CD4-positive, alpha-beta memory T cell (primary cell): ENCODE data around the gene BSG. TPM values are rescaled to one million over a fixed set of nuclear protein-coding genes. Genes with fewer than 3 reads are reported as not detected.
"Not testable (repeated sequence)": the region's sequence is repeated elsewhere in the genome, so short reads cannot be mapped to it uniquely, and the experiment has no call there.

ENCODE experiments used
- CTCF ChIA-PET: fragments of 350-600 bp; sonication (Branson Sonifier 250); formaldehyde crosslinking; loops from one replicate; lab custom pipeline; 2021; ENCODE audit warnings: inconsistent platforms; ENCODE audit not compliant: partially characterized antibody; lab: Charles Lee
- POLR2A ChIA-PET: fragments of 350-600 bp; sonication (Branson Sonifier 250); formaldehyde crosslinking; loops from one replicate; lab custom pipeline; 2021; ENCODE audit not compliant: partially characterized antibody; lab: Charles Lee
- DNase-seq, 5 donors: peaks; one replicate each; pipeline versions ENCODE4 v3.0.0 to v3.0.0-alpha.2; 2020 to 2022; ENCODE audit warnings: mixed read lengths in 1 of 5
- H3K27ac ChIP-seq: one replicate; pipeline ENCODE4 v1.7.0; 2013; ENCODE audit warnings: low read depth, low read length
- H3K27me3 ChIP-seq: 2 replicates; pipeline ENCODE4 v1.7.0; 2013; ENCODE audit warnings: mild to moderate bottlenecking, low read length, moderate library complexity; ENCODE audit not compliant: insufficient read depth
- H3K36me3 ChIP-seq: 2 replicates; pipeline ENCODE4 v1.7.0; 2013; ENCODE audit warnings: mild to moderate bottlenecking, low read length, moderate library complexity; ENCODE audit not compliant: insufficient read depth
- H3K4me1 ChIP-seq: 2 replicates; pipeline ENCODE4 v1.7.0; 2013; ENCODE audit warnings: mild to moderate bottlenecking, low read length, moderate library complexity; ENCODE audit not compliant: insufficient read depth
- H3K4me3 ChIP-seq, 2 donors: one replicate each; pipeline ENCODE4 v1.7.0; 2013; ENCODE audit warnings: low read length in 2 of 2, mild to moderate bottlenecking in 1 of 2
- H3K9me3 ChIP-seq, 2 donors: one replicate each; pipeline ENCODE4 v1.7.0; 2013; ENCODE audit warnings: low read length in 2 of 2, control low read depth in 1 of 2; ENCODE audit not compliant: control insufficient read depth in 1 of 2
- H3K27ac Mint-ChIP-seq, 7 donors: one replicate each; pipeline ENCODE4 v1.8.0; 2020 to 2021; ENCODE audit warnings: mixed read lengths in 7 of 7, mild to moderate bottlenecking in 6 of 7, inconsistent platforms in 3 of 7, moderate library complexity in 3 of 7
- H3K27me3 Mint-ChIP-seq, 2 donors: one replicate each; pipeline ENCODE4 v1.8.0; 2020 to 2021; ENCODE audit warnings: mixed read lengths in 2 of 2
- H3K36me3 Mint-ChIP-seq, 2 donors: one replicate each; pipeline ENCODE4 v1.8.0; 2020 to 2021; ENCODE audit warnings: mixed read lengths in 2 of 2, inconsistent platforms in 1 of 2, mild to moderate bottlenecking in 1 of 2
- H3K4me1 Mint-ChIP-seq, 4 donors: one replicate each; pipeline ENCODE4 v1.8.0; 2020 to 2021; ENCODE audit warnings: mixed read lengths in 4 of 4, mild to moderate bottlenecking in 1 of 4
- H3K4me3 Mint-ChIP-seq, 8 donors: one replicate each; pipeline ENCODE4 v1.8.0; 2020 to 2021; ENCODE audit warnings: mixed read lengths in 8 of 8, mild to moderate bottlenecking in 7 of 8, moderate library complexity in 6 of 8, inconsistent platforms in 3 of 8
- H3K9me3 Mint-ChIP-seq, 8 donors: one replicate each; pipeline ENCODE4 v1.8.0; 2020 to 2021; ENCODE audit warnings: mixed read lengths in 8 of 8, mild to moderate bottlenecking in 5 of 8, inconsistent platforms in 3 of 8, moderate library complexity in 1 of 8
- intact Hi-C: fragments of 100-400 bp; cut with micrococcal nuclease; formaldehyde crosslinking; loops from one replicate; pipeline ENCODE4 v1.15.1; 2023
- polyA plus RNA-seq, 2 donors: library from polyadenylated mRNA; unstranded; fragments of 300-500 nt; fragmentation: Illumina TruSeq; gene quantifications; one replicate each; pipeline ENCODE4 v1.2.3, GENCODE V29; 2021
- total RNA-seq, 2 experiments: library from RNA; stranded (reverse); gene quantifications; one replicate each; pipeline ENCODE4 v1.2.3, GENCODE V29; 2021

Gene BSG
- total and polyA plus RNA-seq, 4 experiments from 2014 or later: 150 to 346 (median 241) TPM

GRCh38 chr19:618674-619285 lies 46.4 kb downstream of the BSG start:
- Mint-ChIP-seq H3K27me3 (peaks cover 0 to 2% of the 10 kb centered on the region in 2 donors), H3K36me3 (peaks cover 13 to 24% of the 10 kb centered on the region in 2 donors), H3K4me1 (peaks cover 2 to 14% (median 10%) of the 10 kb centered on the region in 4 donors), H3K4me3 (no peak overlapping the region), H3K9me3 (no peaks in the 10 kb centered on the region), H3K27ac (no peak overlapping the region)
- intact Hi-C loops: no loop called here
- Histone ChIP-seq H3K36me3 (peaks cover 8% of the 10 kb centered on the region), H3K4me1 (no peaks in the 10 kb centered on the region), H3K9me3 (no peaks in the 10 kb centered on the region), H3K27me3 (no peaks in the 10 kb centered on the region), H3K4me3 (no peak overlapping the region), H3K27ac (no peak overlapping the region)
- DNase-seq: no peak
- ChIA-PET POLR2A (no interaction called here), CTCF (no interaction called here)

- H3K36me3 Mint-ChIP-seq: peaks cover 18 to 25% of the 10 kb centered on the region in 2 donors
- CTCF ChIA-PET: no interaction called here
- peaks cover 0 to 2% of the 10 kb centered on the region in 2 donors for H3K27me3 Mint-ChIP-seq
- Histone ChIP-seq H3K36me3 (peaks cover 11% of the 10 kb centered on the region), H3K4me1 (no peaks in the 10 kb centered on the region), H3K9me3 (no peaks in the 10 kb centered on the region), H3K4me3 (no peak overlapping the region), H3K27me3 (no peaks in the 10 kb centered on the region), H3K27ac (no peak overlapping the region)
- POLR2A ChIA-PET: interaction anchor here (1.1 kb wide), 1 partner anchor 8 kb away, joined by 3 read pairs; no protein-coding TSS in a partner anchor
- peaks cover 2 to 10% (median 7%) of the 10 kb centered on the region in 4 donors for H3K4me1 Mint-ChIP-seq
- H3K27ac Mint-ChIP-seq: no peak overlapping the region
- H3K4me3 Mint-ChIP-seq: no peak overlapping the region
- intact Hi-C loops: no loop called here
- DNase-seq: no peak
- peaks cover 0 to 1% (median 0%) of the 10 kb centered on the region in 8 donors for H3K9me3 Mint-ChIP-seq
These were observed 47.0 kb downstream of the BSG start for GRCh38 chr19:619286-620002.

- ChIA-PET CTCF (no interaction called here), POLR2A (interaction anchor here (1.1 kb wide), 1 partner anchor 9 kb away, joined by 3 read pairs; no protein-coding TSS in a partner anchor)
- no peak for DNase-seq
- Histone ChIP-seq H3K4me3 (no peak overlapping the region), H3K27me3 (no peaks in the 10 kb centered on the region), H3K9me3 (no peaks in the 10 kb centered on the region), H3K4me1 (no peaks in the 10 kb centered on the region), H3K27ac (no peak overlapping the region), H3K36me3 (peaks cover 13% of the 10 kb centered on the region)
- H3K36me3 Mint-ChIP-seq: peaks cover 18 to 22% of the 10 kb centered on the region in 2 donors
- H3K9me3 Mint-ChIP-seq: peaks cover 0 to 1% (median 0%) of the 10 kb centered on the region in 8 donors
- H3K4me3 Mint-ChIP-seq: no peak overlapping the region
- intact Hi-C loops: no loop called here
- H3K4me1 Mint-ChIP-seq: peaks cover 2 to 5% (median 3%) of the 10 kb centered on the region in 4 donors
- peaks cover 0 to 2% of the 10 kb centered on the region in 2 donors for H3K27me3 Mint-ChIP-seq
- no peak overlapping the region for H3K27ac Mint-ChIP-seq
These were observed 47.9 kb downstream of the BSG start for GRCh38 chr19:620166-620862.

GRCh38 chr19:621191-621590 lies 48.8 kb downstream of the BSG start:
- H3K27ac ChIP-seq, H3K27me3 Mint-ChIP-seq, POLR2A ChIA-PET, H3K27me3 ChIP-seq, H3K4me3 Mint-ChIP-seq, H3K4me1 Mint-ChIP-seq, H3K4me3 ChIP-seq, H3K27ac Mint-ChIP-seq, DNase-seq, CTCF ChIA-PET, H3K9me3 ChIP-seq, intact Hi-C loops, H3K4me1 ChIP-seq, H3K9me3 Mint-ChIP-seq: not testable (repeated sequence)
- peaks cover 17% of the 10 kb centered on the region for H3K36me3 ChIP-seq
- H3K36me3 Mint-ChIP-seq: peaks cover 19 to 23% of the 10 kb centered on the region in 2 donors

- no peak for DNase-seq
- peaks cover 17% of the 10 kb centered on the region for H3K36me3 ChIP-seq
- H3K27me3 ChIP-seq: no peaks in the 10 kb centered on the region
- H3K4me1 Mint-ChIP-seq: peaks cover 0 to 2% (median under 1%) of the 10 kb centered on the region in 4 donors
- H3K9me3 Mint-ChIP-seq: peaks cover 0 to 1% (median 0%) of the 10 kb centered on the region in 8 donors
- H3K4me3 ChIP-seq: no peak overlapping the region
- no peaks in the 10 kb centered on the region for H3K4me1 ChIP-seq
- no peak overlapping the region for H3K27ac Mint-ChIP-seq
- H3K27ac ChIP-seq: no peak overlapping the region
- H3K27me3 Mint-ChIP-seq: no peaks in the 10 kb centered on the region
- ChIA-PET CTCF (no interaction called here), POLR2A (no interaction called here)
- H3K9me3 ChIP-seq: no peaks in the 10 kb centered on the region
- H3K4me3 Mint-ChIP-seq: no peak overlapping the region
- H3K36me3 Mint-ChIP-seq: peaks cover 21 to 24% of the 10 kb centered on the region in 2 donors
- intact Hi-C loops: no loop called here
These were observed 49.4 kb downstream of the BSG start for GRCh38 chr19:621819-622218.

- no peaks in the 10 kb centered on the region for H3K9me3 ChIP-seq
- no peak overlapping the region for H3K4me3 Mint-ChIP-seq
- no peaks in the 10 kb centered on the region for H3K27me3 ChIP-seq
- no peaks in the 10 kb centered on the region for H3K4me1 ChIP-seq
- H3K4me1 Mint-ChIP-seq: peaks cover 0 to 2% (median under 1%) of the 10 kb centered on the region in 4 donors
- H3K9me3 Mint-ChIP-seq: peaks cover 0 to 1% (median 0%) of the 10 kb centered on the region in 8 donors
- ChIA-PET POLR2A (no interaction called here), CTCF (no interaction called here)
- H3K27ac Mint-ChIP-seq: no peak overlapping the region
- no peak for DNase-seq
- peaks cover 23 to 25% of the 10 kb centered on the region in 2 donors for H3K36me3 Mint-ChIP-seq
- H3K27me3 Mint-ChIP-seq: no peaks in the 10 kb centered on the region
- H3K4me3 ChIP-seq: no peak overlapping the region
- peaks cover 17% of the 10 kb centered on the region for H3K36me3 ChIP-seq
- intact Hi-C loops: no loop called here
- H3K27ac ChIP-seq: no peak overlapping the region
These were observed 50.3 kb downstream of the BSG start for GRCh38 chr19:622666-623065.
